Gastrocnemius medialis (tissue), 4 donors: Measurements from ENCODE around the gene TAF3.

ENCODE experiments used
- CTCF ChIP-seq, 5 experiments: fragments of 450-650 bp in 3 of 5; fragments of 200-600 bp in 2 of 5; sonication (generic) in 2 of 5; IDR thresholded peaks in 4 of 5; conservative IDR thresholded peaks in 1 of 5; 1 replicate in 4 of 5; 2 replicates in 1 of 5; pipeline ENCODE4 v1.5.1; 2016 to 2019; ENCODE audit warnings: antibody characterized with exemption in 5 of 5, mild to moderate bottlenecking in 3 of 5, moderate library complexity in 3 of 5
- POLR2A ChIP-seq, 2 donors: fragments of 450-650 bp; IDR thresholded peaks; one replicate each; pipeline ENCODE4 v1.6.1; 2017; ENCODE audit warnings: antibody characterized with exemption in 2 of 2, mild to moderate bottlenecking in 2 of 2, moderate library complexity in 2 of 2

- no peak for TF ChIP-seq CTCF (IDR thresholded peaks at IDR 0.05 in 4 of 5, conservative IDR thresholded peaks at IDR 0.05 in 1 of 5)
- no peak for TF ChIP-seq POLR2A (IDR thresholded peaks at IDR 0.05)
Observed at GRCh38 chr10:8004469-8005000, 186.2 kb downstream of the TAF3 start.
